GM10266 (cell line): ENCODE measurements around the gene A2M.

ENCODE experiments used
- DNase-seq: peaks from one replicate; pipeline ENCODE4 v3.0.0; 2012; ENCODE audit errors: extremely low spot score
- CTCF ChIP-seq: IDR thresholded peaks from 2 replicates; pipeline ENCODE4 v1.5.1; 2012; ENCODE audit warnings: mild to moderate bottlenecking, low read depth; ENCODE audit not compliant: control insufficient read depth, insufficient read depth; ENCODE audit errors: missing control alignments

The A2M gene

GRCh38 chr12:9086087-9086486, 29.6 kb downstream of the A2M start:
- TF ChIP-seq CTCF: no peak
- no peak for DNase-seq

- no peak for DNase-seq
- TF ChIP-seq CTCF: no peak
Measured at GRCh38 chr12:9084417-9084816, 31.3 kb downstream of the A2M start.

- no peak for TF ChIP-seq CTCF
Measured at GRCh38 chr12:9083793-9084192, 31.9 kb downstream of the A2M start.

GRCh38 chr12:9081667-9082427, 33.9 kb downstream of the A2M start:
- TF ChIP-seq CTCF: no peak
- no peak for DNase-seq

More at GRCh38 chr12:9083793-9084192, 31.9 kb downstream of the A2M start:
- DNase-seq: no peak

GRCh38 chr12:9079883-9080675, 35.6 kb downstream of the A2M start:
- DNase-seq: no peak
- TF ChIP-seq CTCF: no peak

- DNase-seq: no peak
- no peak for TF ChIP-seq CTCF
Measured at GRCh38 chr12:9079082-9079481, 36.6 kb downstream of the A2M start.

GRCh38 chr12:9077152-9078031, 38.3 kb downstream of the A2M start:
- DNase-seq: no peak
- TF ChIP-seq CTCF: no peak
